ENCODE measurements around the gene WDTC1.

- no peak for TF ChIP-seq CTCF (IDR thresholded peaks at IDR 0.05)
- no peak for TF ChIP-seq POLR2A (IDR thresholded peaks at IDR 0.05)
- no peak for TF ChIP-seq EP300 (IDR thresholded peaks at IDR 0.05)
Measured at GRCh38 chr1:27192039-27192529, 42.3 kb upstream of the WDTC1 start.

Measured in ovary (tissue), 3 donors.